LNCAP (cell line): ENCODE data around the gene TMEM117.

Experiments used
- CTCF ChIP-seq: fragments of 450-650 bp; IDR thresholded peaks from 2 replicates; pipeline ENCODE4 v1.5.1; 2017; ENCODE audit warnings: mild to moderate bottlenecking

Gene TMEM117

GRCh38 chr12:44224399-44225148 lies 388.7 kb downstream of the TMEM117 start:
- no peak for TF ChIP-seq CTCF

GRCh38 chr12:44225149-44225510 lies 389.2 kb downstream of the TMEM117 start:
- TF ChIP-seq CTCF = no peak

GRCh38 chr12:44227616-44228015 lies 391.7 kb downstream of the TMEM117 start:
- no peak for TF ChIP-seq CTCF

GRCh38 chr12:44229846-44230245 lies 394.0 kb downstream of the TMEM117 start:
- TF ChIP-seq CTCF = no peak

GRCh38 chr12:44235674-44236073 lies 399.8 kb downstream of the TMEM117 start:
- no peak for TF ChIP-seq CTCF

GRCh38 chr12:44240186-44240585 lies 404.3 kb downstream of the TMEM117 start:
- no peak for TF ChIP-seq CTCF

GRCh38 chr12:44245932-44246331 lies 410.1 kb downstream of the TMEM117 start:
- no peak for TF ChIP-seq CTCF
